CD8-positive, alpha-beta memory T cell (primary cell): ENCODE data around the gene OR51D1. TPM values are rescaled to one million over a fixed set of nuclear protein-coding genes. Genes with fewer than 3 reads are reported as not detected.

ENCODE experiments used
- CTCF ChIA-PET: fragments of 350-600 bp; sonication (Branson Sonifier 250); formaldehyde crosslinking; loops from one replicate; lab custom pipeline; 2021; ENCODE audit warnings: antibody characterized with exemption; lab: Charles Lee
- POLR2A ChIA-PET: fragments of 350-600 bp; sonication (Branson Sonifier 250); formaldehyde crosslinking; loops from one replicate; lab custom pipeline; 2021; ENCODE audit warnings: antibody characterized with exemption; lab: Charles Lee
- DNase-seq, 5 donors: peaks; one replicate each; pipeline versions ENCODE4 v3.0.0 to v3.0.0-alpha.2; 2020 to 2022; ENCODE audit warnings: mixed read lengths in 1 of 5
- H3K27ac ChIP-seq: one replicate; pipeline ENCODE4 v1.7.0; 2013; ENCODE audit warnings: low read depth, mild to moderate bottlenecking, low read length, moderate library complexity
- H3K27me3 ChIP-seq: 2 replicates; pipeline ENCODE4 v1.7.0; 2013; ENCODE audit warnings: low read length, mild to moderate bottlenecking; ENCODE audit not compliant: insufficient read depth, poor library complexity, severe bottlenecking
- H3K36me3 ChIP-seq: 2 replicates; pipeline ENCODE4 v1.7.0; 2013; ENCODE audit warnings: mild to moderate bottlenecking, low read length, moderate library complexity; ENCODE audit not compliant: insufficient read depth
- H3K4me1 ChIP-seq: 2 replicates; pipeline ENCODE4 v1.7.0; 2013; ENCODE audit warnings: mild to moderate bottlenecking, low read length, moderate library complexity; ENCODE audit not compliant: insufficient read depth
- H3K4me3 ChIP-seq: 2 replicates; pipeline ENCODE4 v1.7.0; 2013; ENCODE audit warnings: mild to moderate bottlenecking, low read length
- H3K9me3 ChIP-seq: 2 replicates; pipeline ENCODE4 v1.7.0; 2013; ENCODE audit warnings: mild to moderate bottlenecking, low read length
- H3K27ac Mint-ChIP-seq, 8 donors: one replicate each; pipeline ENCODE4 v1.8.0; 2020 to 2021; ENCODE audit warnings: mixed read lengths in 8 of 8, mild to moderate bottlenecking in 6 of 8, inconsistent platforms in 3 of 8, moderate library complexity in 3 of 8
- H3K27me3 Mint-ChIP-seq, 2 donors: one replicate each; pipeline ENCODE4 v1.8.0; 2020 to 2021; ENCODE audit warnings: mixed read lengths in 2 of 2, mild to moderate bottlenecking in 1 of 2, moderate library complexity in 1 of 2
- H3K36me3 Mint-ChIP-seq, 3 donors: one replicate each; pipeline ENCODE4 v1.8.0; 2020 to 2021; ENCODE audit warnings: mixed read lengths in 3 of 3, inconsistent platforms in 1 of 3, mild to moderate bottlenecking in 1 of 3
- H3K4me1 Mint-ChIP-seq, 3 donors: one replicate each; pipeline ENCODE4 v1.8.0; 2020 to 2021; ENCODE audit warnings: mixed read lengths in 3 of 3, inconsistent platforms in 1 of 3, mild to moderate bottlenecking in 1 of 3
- H3K4me3 Mint-ChIP-seq, 7 donors: one replicate each; pipeline ENCODE4 v1.8.0; 2020 to 2021; ENCODE audit warnings: mixed read lengths in 7 of 7, mild to moderate bottlenecking in 6 of 7, moderate library complexity in 4 of 7, inconsistent platforms in 2 of 7
- H3K9me3 Mint-ChIP-seq, 5 donors: one replicate each; pipeline ENCODE4 v1.8.0; 2020 to 2022; ENCODE audit warnings: mixed read lengths in 5 of 5, mild to moderate bottlenecking in 3 of 5, moderate library complexity in 2 of 5, inconsistent platforms in 1 of 5
- polyA plus RNA-seq: library from polyadenylated mRNA; unstranded; fragments of 300-500 nt; fragmentation: Illumina TruSeq; gene quantifications from one replicate; pipeline ENCODE4 v1.2.3, GENCODE V29; 2021
- total RNA-seq, 2 experiments: library from RNA; stranded (reverse); gene quantifications; one replicate each; pipeline ENCODE4 v1.2.3, GENCODE V29; 2021

Gene OR51D1
- total and polyA plus RNA-seq, 3 experiments from 2014 or later: not detected

DNA sequence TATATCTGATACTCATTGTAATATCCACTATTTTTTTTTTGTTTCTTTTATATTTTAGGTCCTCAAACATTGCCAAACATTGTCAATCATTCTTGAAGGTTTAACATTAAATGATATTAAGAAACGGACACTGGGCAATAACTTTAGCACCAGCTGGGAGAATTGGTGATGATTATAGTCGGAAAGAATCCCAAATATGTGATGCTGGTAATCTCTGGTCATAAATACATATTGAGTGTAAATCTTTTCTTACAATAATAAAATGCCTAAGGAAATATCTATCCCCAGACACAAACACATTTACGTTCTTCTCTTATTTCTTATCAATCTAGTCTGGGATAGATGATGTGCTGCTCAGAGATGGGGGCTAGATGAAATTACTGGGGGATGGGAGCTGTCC is 35.2 kb downstream of the OR51D1 start:
- POLR2A ChIA-PET: no interaction called here
- CTCF ChIA-PET: no interaction called here
- no peaks in the 10 kb centered on the region for H3K4me1 Mint-ChIP-seq
- no peaks in the 10 kb centered on the region for H3K27me3 ChIP-seq
- no peaks in the 10 kb centered on the region for H3K9me3 ChIP-seq
- no peak for DNase-seq
- peaks cover 0 to 2% (median 0%) of the 10 kb centered on the region in 5 donors for H3K9me3 Mint-ChIP-seq
- H3K27ac Mint-ChIP-seq: no peak overlapping the region
- no peak overlapping the region for H3K4me3 Mint-ChIP-seq
- H3K36me3 Mint-ChIP-seq: no peaks in the 10 kb centered on the region
- H3K4me3 ChIP-seq: no peak overlapping the region
- H3K4me1 ChIP-seq: no peaks in the 10 kb centered on the region
- H3K36me3 ChIP-seq: no peaks in the 10 kb centered on the region
- H3K27ac ChIP-seq: no peak overlapping the region
- peaks cover 10 to 31% of the 10 kb centered on the region in 2 donors for H3K27me3 Mint-ChIP-seq

DNA sequence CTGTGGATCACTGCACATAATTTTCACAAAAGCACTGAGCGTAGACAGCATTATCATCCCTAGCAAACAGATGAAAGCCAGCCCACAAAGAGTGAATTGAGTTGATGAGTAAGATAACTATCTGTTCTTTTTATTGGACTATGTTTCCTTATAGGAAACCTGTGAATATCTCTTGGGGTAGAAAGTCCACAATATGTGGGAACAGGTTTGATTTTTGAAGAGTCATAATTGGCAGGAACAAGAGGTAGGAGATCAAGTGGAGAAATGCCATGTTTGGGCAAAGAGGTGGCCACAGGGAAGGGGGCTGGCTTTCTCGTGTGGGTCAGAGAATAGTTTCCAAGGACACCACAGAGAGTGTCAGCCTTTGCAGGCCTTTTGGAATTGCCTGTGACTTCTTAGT is 36.5 kb downstream of the OR51D1 start:
- no peaks in the 10 kb centered on the region for H3K4me1 ChIP-seq
- H3K27me3 ChIP-seq: no peaks in the 10 kb centered on the region
- CTCF ChIA-PET: no interaction called here
- no peaks in the 10 kb centered on the region for H3K36me3 Mint-ChIP-seq
- H3K9me3 ChIP-seq: no peaks in the 10 kb centered on the region
- no peaks in the 10 kb centered on the region for H3K36me3 ChIP-seq
- POLR2A ChIA-PET: no interaction called here
- peaks cover 0 to 2% (median 0%) of the 10 kb centered on the region in 5 donors for H3K9me3 Mint-ChIP-seq
- H3K27me3 Mint-ChIP-seq: peaks cover 10 to 31% of the 10 kb centered on the region in 2 donors
- H3K4me3 ChIP-seq: no peak overlapping the region
- H3K27ac ChIP-seq: no peak overlapping the region
- no peaks in the 10 kb centered on the region for H3K4me1 Mint-ChIP-seq
- no peak overlapping the region for H3K27ac Mint-ChIP-seq
- H3K4me3 Mint-ChIP-seq: no peak overlapping the region
- no peak for DNase-seq

DNA sequence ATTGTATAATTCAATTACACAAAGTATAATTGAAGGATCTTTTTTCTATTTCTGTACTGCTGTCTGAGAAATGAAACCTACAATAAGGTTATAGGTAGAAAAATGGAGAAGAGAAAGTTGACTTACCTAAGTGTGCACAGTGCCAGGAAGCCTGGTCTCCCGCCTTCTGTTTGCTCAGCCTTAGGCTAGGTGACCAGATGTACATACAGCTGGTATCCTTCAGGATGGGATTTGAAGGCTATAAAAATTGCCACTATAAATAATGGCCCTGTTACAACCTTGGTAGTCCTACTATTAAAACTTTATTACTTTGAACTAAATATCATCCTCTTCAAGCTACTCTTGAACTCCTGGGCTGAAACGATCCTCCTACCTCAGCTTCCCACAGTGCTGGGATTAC is 40.7 kb downstream of the OR51D1 start:
- CTCF ChIA-PET: no interaction called here
- no peaks in the 10 kb centered on the region for H3K36me3 Mint-ChIP-seq

DNA sequence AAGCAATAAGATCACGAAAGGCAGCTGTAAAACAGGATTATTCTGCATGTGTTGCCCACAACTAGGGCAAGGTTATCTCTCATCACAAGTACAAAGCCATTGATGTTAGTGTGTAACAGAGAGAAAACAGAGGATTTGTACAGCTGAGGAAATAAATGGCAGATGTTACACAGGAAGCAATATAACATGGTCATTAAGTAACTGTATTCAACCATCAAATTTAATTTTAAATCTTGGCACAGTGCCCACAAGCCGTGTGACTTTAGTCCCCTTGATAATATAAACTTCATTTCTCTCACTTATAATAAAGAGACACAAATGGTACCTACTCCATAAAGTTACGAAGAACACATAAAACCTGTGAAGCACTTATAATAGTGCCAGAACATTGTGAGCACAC is 43.1 kb downstream of the OR51D1 start:
- no peak overlapping the region for H3K4me3 Mint-ChIP-seq
- H3K36me3 Mint-ChIP-seq: no peaks in the 10 kb centered on the region
- H3K4me1 Mint-ChIP-seq: no peaks in the 10 kb centered on the region
- no peaks in the 10 kb centered on the region for H3K36me3 ChIP-seq
- ChIA-PET CTCF (no interaction called here), POLR2A (no interaction called here)
- H3K4me3 ChIP-seq: no peak overlapping the region
- no peak overlapping the region for H3K27ac Mint-ChIP-seq
- H3K27ac ChIP-seq: no peak overlapping the region
- H3K27me3 Mint-ChIP-seq: peaks cover 4 to 10% of the 10 kb centered on the region in 2 donors
- no peaks in the 10 kb centered on the region for H3K9me3 ChIP-seq
- H3K4me1 ChIP-seq: no peaks in the 10 kb centered on the region
- no peak for DNase-seq
- H3K9me3 Mint-ChIP-seq: no peaks in the 10 kb centered on the region
- H3K27me3 ChIP-seq: no peaks in the 10 kb centered on the region

More for the DNA sequence above, 40.7 kb downstream of the OR51D1 start:
- Histone ChIP-seq H3K36me3 (no peaks in the 10 kb centered on the region), H3K4me3 (no peak overlapping the region), H3K9me3 (no peaks in the 10 kb centered on the region), H3K27ac (no peak overlapping the region), H3K27me3 (no peaks in the 10 kb centered on the region), H3K4me1 (no peaks in the 10 kb centered on the region)
- POLR2A ChIA-PET: no interaction called here
- Mint-ChIP-seq H3K4me1 (no peaks in the 10 kb centered on the region), H3K4me3 (no peak overlapping the region), H3K27ac (no peak overlapping the region), H3K9me3 (no peaks in the 10 kb centered on the region), H3K27me3 (peaks cover 6 to 24% of the 10 kb centered on the region in 2 donors)
- no peak for DNase-seq

DNA sequence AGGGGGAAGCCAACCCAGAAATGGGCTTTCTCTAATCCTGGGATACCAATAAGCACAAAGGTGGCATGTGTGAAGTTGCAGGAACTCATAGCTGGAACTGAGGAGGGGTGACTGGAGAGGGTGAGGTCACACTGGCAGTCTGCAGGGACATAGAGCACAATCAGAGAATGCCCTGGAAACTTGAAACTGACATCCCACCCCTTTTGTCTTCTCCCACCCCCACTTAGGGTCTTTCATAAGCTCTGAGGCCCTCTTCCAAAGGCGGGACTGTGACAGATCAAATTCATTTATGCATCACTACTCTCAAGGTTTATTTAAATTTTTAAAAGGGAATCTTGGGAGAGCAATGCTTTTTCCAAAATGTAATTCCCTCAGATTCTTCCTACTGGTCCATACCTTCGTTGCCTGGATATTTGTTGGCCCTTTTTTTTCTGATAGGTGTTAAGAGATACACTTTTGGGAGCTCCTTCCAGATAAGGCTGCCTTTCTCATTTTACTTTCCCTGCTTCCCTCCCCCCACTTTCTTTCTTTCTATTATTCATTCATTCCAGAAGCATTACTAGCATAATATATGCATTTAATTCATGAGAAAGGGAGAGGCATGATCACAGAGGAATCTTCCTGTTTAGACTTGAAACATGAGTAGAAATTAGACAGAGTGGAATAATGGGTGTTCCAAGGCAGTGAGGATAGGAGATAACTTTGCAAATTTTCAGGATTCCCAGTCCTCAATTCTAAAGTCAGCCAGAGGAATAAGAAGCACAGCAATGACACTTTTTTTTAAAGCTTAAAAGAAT is 45.5 kb downstream of the OR51D1 start:
- Mint-ChIP-seq H3K4me1 (no peaks in the 10 kb centered on the region), H3K9me3 (no peaks in the 10 kb centered on the region), H3K27ac (no peak overlapping the region), H3K4me3 (no peak overlapping the region), H3K27me3 (no peaks in the 10 kb centered on the region), H3K36me3 (no peaks in the 10 kb centered on the region)
- Histone ChIP-seq H3K36me3 (no peaks in the 10 kb centered on the region), H3K9me3 (no peaks in the 10 kb centered on the region), H3K4me1 (no peaks in the 10 kb centered on the region), H3K27me3 (no peaks in the 10 kb centered on the region), H3K27ac (no peak overlapping the region), H3K4me3 (no peak overlapping the region)
- POLR2A ChIA-PET: no interaction called here
- CTCF ChIA-PET: no interaction called here
- DNase-seq: no peak

DNA sequence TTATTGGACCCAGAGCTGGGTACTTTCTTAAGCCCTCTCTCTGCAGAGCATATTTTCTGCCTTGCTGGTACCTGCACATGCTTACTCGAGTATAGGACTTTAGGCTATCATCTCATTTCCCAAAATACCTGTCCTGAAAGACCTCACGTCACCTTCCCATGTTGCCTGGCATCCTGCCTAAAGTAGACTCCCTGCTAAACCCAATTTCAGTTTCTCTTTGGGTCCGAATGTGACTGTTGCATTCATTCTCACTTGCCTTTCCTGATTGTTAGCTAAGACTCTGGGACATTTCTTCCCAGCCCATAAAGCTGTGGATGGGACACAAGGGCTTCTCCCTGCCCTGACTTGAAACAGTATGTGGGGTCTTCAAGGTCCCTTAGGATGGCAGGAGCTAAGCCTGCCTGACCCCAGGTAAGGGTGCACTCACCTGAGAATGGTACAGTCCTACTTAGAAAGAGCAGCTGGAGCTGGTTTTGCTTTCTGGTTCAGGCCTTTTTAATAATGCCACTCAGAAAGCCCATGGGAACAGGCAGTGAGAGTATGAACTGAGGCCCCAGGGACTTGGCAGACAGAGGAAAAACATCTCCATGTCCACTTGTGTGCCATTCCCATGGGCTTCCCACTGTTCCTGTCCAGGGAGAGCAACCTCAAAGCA is 47.5 kb downstream of the OR51D1 start:
- POLR2A ChIA-PET: no interaction called here
- no peaks in the 10 kb centered on the region for H3K9me3 ChIP-seq
- CTCF ChIA-PET: no interaction called here
- no peaks in the 10 kb centered on the region for H3K27me3 ChIP-seq
- Mint-ChIP-seq H3K4me3 (no peak overlapping the region), H3K27me3 (no peaks in the 10 kb centered on the region), H3K27ac (no peak overlapping the region), H3K9me3 (no peaks in the 10 kb centered on the region), H3K4me1 (no peaks in the 10 kb centered on the region), H3K36me3 (no peaks in the 10 kb centered on the region)
- H3K36me3 ChIP-seq: no peaks in the 10 kb centered on the region
- no peak for DNase-seq
- no peak overlapping the region for H3K4me3 ChIP-seq
- H3K27ac ChIP-seq: no peak overlapping the region
- no peaks in the 10 kb centered on the region for H3K4me1 ChIP-seq

Other genes starting within 250 kb of the OR51D1 start
- gene TRIM21, start 243.8 kb upstream of the OR51D1 start, total RNA-seq: 10 to 100 TPM; 22.8 to 23.9 TPM
- gene TRIM21, start 243.8 kb upstream of the OR51D1 start, polyA plus RNA-seq: 56.5 TPM
- not detected for gene OR52K2, start 188.2 kb upstream of the OR51D1 start, total RNA-seq
- not detected for gene OR52K2, start 188.2 kb upstream of the OR51D1 start, polyA plus RNA-seq
- not detected for gene OR52K1, start 154.8 kb upstream of the OR51D1 start, total RNA-seq
- gene OR52K1, start 154.8 kb upstream of the OR51D1 start, polyA plus RNA-seq: not detected
- not detected for gene OR52M1, start 92.3 kb upstream of the OR51D1 start, total RNA-seq
- gene OR52M1, start 92.3 kb upstream of the OR51D1 start, polyA plus RNA-seq: not detected
- not detected for gene OR52I2, start 55.7 kb upstream of the OR51D1 start, total RNA-seq
- not detected for gene OR52I2, start 55.7 kb upstream of the OR51D1 start, polyA plus RNA-seq
- not detected for gene OR52I1, start 43.4 kb upstream of the OR51D1 start, total RNA-seq
- gene OR52I1, start 43.4 kb upstream of the OR51D1 start, polyA plus RNA-seq: not detected
- 10 to 100 TPM; 11.8 to 12.2 TPM for gene TRIM68, start 29.2 kb upstream of the OR51D1 start, total RNA-seq
- 14.9 TPM for gene TRIM68, start 29.2 kb upstream of the OR51D1 start, polyA plus RNA-seq
- gene OR51E1, start 6.5 kb downstream of the OR51D1 start, total RNA-seq: not detected
- not detected for gene OR51E1, start 6.5 kb downstream of the OR51D1 start, polyA plus RNA-seq
- gene OR51E2, start 60.4 kb downstream of the OR51D1 start, total RNA-seq: not detected
- gene OR51E2, start 60.4 kb downstream of the OR51D1 start, polyA plus RNA-seq: not detected
- gene MMP26, start 67.3 kb downstream of the OR51D1 start, total RNA-seq: not detected
- not detected for gene MMP26, start 67.3 kb downstream of the OR51D1 start, polyA plus RNA-seq
- gene OR51F1, start 132.5 kb downstream of the OR51D1 start, total RNA-seq: not detected
- not detected for gene OR51F1, start 132.5 kb downstream of the OR51D1 start, polyA plus RNA-seq
- not detected for gene OR52R1, start 166.9 kb downstream of the OR51D1 start, total RNA-seq
- not detected for gene OR52R1, start 166.9 kb downstream of the OR51D1 start, polyA plus RNA-seq
- gene OR51F2, start 183.8 kb downstream of the OR51D1 start, total RNA-seq: not detected
- not detected for gene OR51F2, start 183.8 kb downstream of the OR51D1 start, polyA plus RNA-seq
- gene OR51S1, start 211.7 kb downstream of the OR51D1 start, total RNA-seq: not detected
- not detected for gene OR51S1, start 211.7 kb downstream of the OR51D1 start, polyA plus RNA-seq
- gene OR51T1, start 244.4 kb downstream of the OR51D1 start, total RNA-seq: not detected
- gene OR51T1, start 244.4 kb downstream of the OR51D1 start, polyA plus RNA-seq: not detected